Hepatocyte (in vitro differentiated cells): ENCODE results near the gene PLA1A. TPM values are rescaled to one million over a fixed set of nuclear protein-coding genes. Genes with fewer than 3 reads are reported as not detected.
A peak's percentile ranks its signal among the peaks of the same experiment; 100 is the strongest.

ENCODE experiments used
- DNase-seq: peaks from one replicate; pipeline ENCODE4 v3.0.0-alpha.2; 2016; ENCODE audit warnings: low spot score
- H2AFZ ChIP-seq: fragments of 200-600 bp; sonication (generic); 2 replicates; pipeline ENCODE4 v1.6.0; 2016; ENCODE audit warnings: antibody characterized with exemption, mild to moderate bottlenecking
- H3K27ac ChIP-seq: fragments of 200-600 bp; sonication (generic); 2 replicates; pipeline ENCODE4 v1.5.1; 2016; ENCODE audit warnings: mild to moderate bottlenecking
- H3K27me3 ChIP-seq: fragments of 200-600 bp; sonication (generic); 2 replicates; pipeline ENCODE4 v1.6.1; 2016
- H3K36me3 ChIP-seq: fragments of 200-600 bp; sonication (generic); replicated peaks from 2 replicates; pipeline ENCODE4 v1.5.1; 2016; ENCODE audit warnings: low read depth; ENCODE audit not compliant: insufficient read depth
- H3K4me1 ChIP-seq: fragments of 200-600 bp; sonication (generic); 2 replicates; pipeline ENCODE4 v1.5.1; 2016; ENCODE audit warnings: mild to moderate bottlenecking, moderate library complexity; ENCODE audit not compliant: insufficient read depth
- H3K4me2 ChIP-seq: fragments of 200-600 bp; sonication (generic); 2 replicates; pipeline ENCODE4 v1.6.0; 2016
- H3K4me3 ChIP-seq: fragments of 200-600 bp; sonication (generic); 2 replicates; pipeline ENCODE4 v1.5.1; 2016; ENCODE audit warnings: mild to moderate bottlenecking
- H3K79me2 ChIP-seq: fragments of 200-600 bp; sonication (generic); 2 replicates; pipeline ENCODE4 v1.6.0; 2017; ENCODE audit warnings: mild to moderate bottlenecking
- H3K9me2 ChIP-seq: fragments of 200-600 bp; sonication (generic); replicated peaks from 2 replicates; pipeline ENCODE4 v1.6.0; 2017; ENCODE audit warnings: mild to moderate bottlenecking; ENCODE audit not compliant: insufficient read depth
- H3K9me3 ChIP-seq: fragments of 200-600 bp; sonication (generic); 2 replicates; pipeline ENCODE4 v1.5.1; 2016; ENCODE audit warnings: low read depth, mild to moderate bottlenecking
- H4K20me1 ChIP-seq: fragments of 200-600 bp; sonication (generic); 2 replicates; pipeline ENCODE4 v1.6.0; 2016; ENCODE audit warnings: mild to moderate bottlenecking; ENCODE audit not compliant: insufficient read depth, poor library complexity, severe bottlenecking
- CTCF ChIP-seq: fragments of 200-600 bp; sonication (generic); IDR thresholded peaks from 2 replicates; pipeline ENCODE4 v1.5.1; 2016; ENCODE audit warnings: antibody characterized with exemption, mild to moderate bottlenecking; ENCODE audit not compliant: poor library complexity
- EZH2 ChIP-seq: fragments of 200-600 bp; sonication (generic); IDR thresholded peaks from 2 replicates; pipeline ENCODE4 v1.6.1; 2016; ENCODE audit warnings: antibody characterized with exemption, mild to moderate bottlenecking, borderline replicate concordance
- EZH2phosphoT487 ChIP-seq: fragments of 200-600 bp; sonication (generic); IDR thresholded peaks from one replicate; pipeline ENCODE4 v1.6.1; 2018; ENCODE audit warnings: antibody characterized with exemption, mild to moderate bottlenecking, low read depth, moderate library complexity; ENCODE audit not compliant: unreplicated experiment, severe bottlenecking
- WGBS: methylation state at CpG from one replicate; pipeline ENCODE4 v1.1.6; 2016; ENCODE audit warnings: low lambda C conversion rate; ENCODE audit errors: missing lambda C conversion rate; 5-methylcytosine and 5-hydroxymethylcytosine counted together
- polyA plus RNA-seq: library from polyadenylated mRNA; unstranded; fragments of >200 nt; fragmentation: Nextera tagmentation; extraction: Ambion mirVana; gene quantifications from 2 replicates; pipeline ENCODE4 v1.2.1, GENCODE V29; 2016
- total RNA-seq: library from RNA; depleted of rRNA; stranded (reverse); fragments of >200 nt; gene quantifications from 2 replicates; pipeline ENCODE4 v1.2.3, GENCODE V29; 2014

The PLA1A gene
- total and polyA plus RNA-seq, 2 experiments from 2014 or later = 2.6 to 3.3 TPM

GRCh38 chr3:119644481-119644880, 46.8 kb downstream of the PLA1A start:
- Histone ChIP-seq H3K79me2 (no peaks in the 10 kb centered on the region), H3K4me3 (no peak overlapping the region), H4K20me1 (no peaks in the 10 kb centered on the region), H3K9me2 (no peaks in the 10 kb centered on the region), H2AFZ (no peak overlapping the region), H3K4me1 (no peaks in the 10 kb centered on the region), H3K36me3 (no peaks in the 10 kb centered on the region), H3K9me3 (no peaks in the 10 kb centered on the region), H3K27ac (no peak overlapping the region), H3K4me2 (no peak overlapping the region), H3K27me3 (no peaks in the 10 kb centered on the region)
- 93% methylated on average over 1 of the region's 1 CpG for WGBS
- no peak for DNase-seq
- TF ChIP-seq CTCF (no peak), EZH2 (no peak), EZH2phosphoT487 (no peak)

DNA sequence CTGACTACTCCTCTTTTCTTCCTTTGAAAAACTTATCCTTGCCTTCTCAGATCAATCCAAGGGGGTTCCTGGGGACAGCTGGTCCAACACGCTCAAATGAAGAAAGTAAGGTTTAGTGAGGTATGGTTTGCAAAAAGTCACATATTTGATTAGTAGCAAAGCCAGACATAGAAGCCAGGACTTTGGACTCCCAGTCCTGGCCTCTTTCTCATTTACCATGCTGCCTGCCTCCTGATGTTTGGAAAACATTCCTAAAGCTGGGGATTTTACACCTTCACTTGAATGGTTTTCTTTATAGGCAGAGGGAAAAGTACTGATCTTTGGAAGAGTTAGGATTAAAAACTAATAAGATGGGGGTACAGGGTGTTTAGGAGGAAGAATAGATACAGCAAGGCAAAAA, 48.1 kb downstream of the PLA1A start:
- TF ChIP-seq EZH2phosphoT487 (no peak), CTCF (no peak), EZH2 (no peak)
- no peaks in the 10 kb centered on the region for H3K4me1 ChIP-seq
- peak overlapping the region; percentile 58 for H3K27ac ChIP-seq
- no peak for DNase-seq
- no peaks in the 10 kb centered on the region for H3K27me3 ChIP-seq
- 57% methylated on average over 1 of the region's 1 CpG for WGBS
- H3K9me2 ChIP-seq = no peaks in the 10 kb centered on the region
- no peak overlapping the region for H2AFZ ChIP-seq
- H3K36me3 ChIP-seq = no peaks in the 10 kb centered on the region
- no peaks in the 10 kb centered on the region for H4K20me1 ChIP-seq
- H3K79me2 ChIP-seq = no peaks in the 10 kb centered on the region
- H3K9me3 ChIP-seq = no peaks in the 10 kb centered on the region
- no peak overlapping the region for H3K4me2 ChIP-seq
- H3K4me3 ChIP-seq = no peak overlapping the region

GRCh38 chr3:119647171-119647570, 49.5 kb downstream of the PLA1A start:
- H3K4me2 ChIP-seq = no peak overlapping the region
- no peak overlapping the region for H3K4me3 ChIP-seq
- TF ChIP-seq CTCF (no peak), EZH2phosphoT487 (no peak), EZH2 (no peak)
- H2AFZ ChIP-seq = no peak overlapping the region
- H3K4me1 ChIP-seq = no peaks in the 10 kb centered on the region
- H3K27ac ChIP-seq = no peak overlapping the region
- H3K9me2 ChIP-seq = no peaks in the 10 kb centered on the region
- no peaks in the 10 kb centered on the region for H3K9me3 ChIP-seq
- H3K79me2 ChIP-seq = no peaks in the 10 kb centered on the region
- no peaks in the 10 kb centered on the region for H4K20me1 ChIP-seq
- H3K27me3 ChIP-seq = no peaks in the 10 kb centered on the region
- 81% methylated on average over 2 of the region's 2 CpGs for WGBS
- no peaks in the 10 kb centered on the region for H3K36me3 ChIP-seq
- DNase-seq = no peak
